Measurements from ENCODE around the gene CHD6. TPM values are rescaled to one million over a fixed set of nuclear protein-coding genes. Genes with fewer than 3 reads are reported as not detected.

Gene CHD6
- total RNA-seq, 1 experiment from 2014 or later, result 51.1 TPM

GRCh38 chr20:41505184-41505583 is 113.0 kb downstream of the CHD6 start:
- no TSS peak for BruUV-seq (replicated peaks)
- H3K4me2 ChIP-seq, result no peak overlapping the region
- no peaks in the 10 kb centered on the region for H3K4me1 ChIP-seq (replicated peaks; ENCODE audit: insufficient read depth)
- H3K79me2 ChIP-seq (ENCODE audit: low read depth), result no peaks in the 10 kb centered on the region
- no peaks in the 10 kb centered on the region for H3K9me2 ChIP-seq (ENCODE audit: insufficient read depth)
- intact Hi-C loops (cut with micrococcal nuclease; ENCODE audit: unreplicated experiment), result no loop called here
- H3K27ac ChIP-seq, result no peak overlapping the region
- POLR2A ChIA-PET (ENCODE audit: unreplicated experiment), result no interaction called here
- no peaks in the 10 kb centered on the region for H3K9me3 ChIP-seq (ENCODE audit: insufficient read depth, low read depth)
- CTCF ChIA-PET, result no interaction called here
- no peak for DNase-seq
- no peaks in the 10 kb centered on the region for H3K36me3 ChIP-seq (ENCODE audit: low read depth)
- H2AFZ ChIP-seq, result no peak overlapping the region
- peaks cover 15% of the 10 kb centered on the region; the same call in 1 of the 2 replicates for H4K20me1 ChIP-seq (ENCODE audit: insufficient read depth)
- H3F3A ChIP-seq (ENCODE audit: insufficient read depth, low read depth), result no peaks in the 10 kb centered on the region
- no peak for TF ChIP-seq EZH2 (IDR thresholded peaks at IDR 0.05; ENCODE audit: low read depth)
- TF ChIP-seq, protein P1, sequence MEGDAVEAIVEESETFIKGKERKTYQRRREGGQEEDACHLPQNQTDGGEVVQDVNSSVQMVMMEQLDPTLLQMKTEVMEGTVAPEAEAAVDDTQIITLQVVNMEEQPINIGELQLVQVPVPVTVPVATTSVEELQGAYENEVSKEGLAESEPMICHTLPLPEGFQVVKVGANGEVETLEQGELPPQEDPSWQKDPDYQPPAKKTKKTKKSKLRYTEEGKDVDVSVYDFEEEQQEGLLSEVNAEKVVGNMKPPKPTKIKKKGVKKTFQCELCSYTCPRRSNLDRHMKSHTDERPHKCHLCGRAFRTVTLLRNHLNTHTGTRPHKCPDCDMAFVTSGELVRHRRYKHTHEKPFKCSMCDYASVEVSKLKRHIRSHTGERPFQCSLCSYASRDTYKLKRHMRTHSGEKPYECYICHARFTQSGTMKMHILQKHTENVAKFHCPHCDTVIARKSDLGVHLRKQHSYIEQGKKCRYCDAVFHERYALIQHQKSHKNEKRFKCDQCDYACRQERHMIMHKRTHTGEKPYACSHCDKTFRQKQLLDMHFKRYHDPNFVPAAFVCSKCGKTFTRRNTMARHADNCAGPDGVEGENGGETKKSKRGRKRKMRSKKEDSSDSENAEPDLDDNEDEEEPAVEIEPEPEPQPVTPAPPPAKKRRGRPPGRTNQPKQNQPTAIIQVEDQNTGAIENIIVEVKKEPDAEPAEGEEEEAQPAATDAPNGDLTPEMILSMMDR (conservative IDR thresholded peaks at IDR 0.05), result no peak
- H3K4me3 ChIP-seq, result no peak overlapping the region
- no peaks in the 10 kb centered on the region for H3K27me3 ChIP-seq (ENCODE audit: insufficient read depth, low read depth)

GRCh38 chr20:41501376-41501775 is 116.8 kb downstream of the CHD6 start:
- intact Hi-C loops (cut with micrococcal nuclease; ENCODE audit: unreplicated experiment), result no loop called here
- Histone ChIP-seq H3K27ac (no peak overlapping the region), H3K36me3 (ENCODE audit: low read depth) (no peaks in the 10 kb centered on the region), H2AFZ (no peak overlapping the region), H3K4me2 (no peak overlapping the region), H4K20me1 (ENCODE audit: insufficient read depth) (peaks cover 11% of the 10 kb centered on the region; the same call in 1 of the 2 replicates), H3K27me3 (ENCODE audit: insufficient read depth, low read depth) (no peaks in the 10 kb centered on the region), H3K9me2 (ENCODE audit: insufficient read depth) (no peaks in the 10 kb centered on the region), H3F3A (ENCODE audit: insufficient read depth, low read depth) (no peaks in the 10 kb centered on the region), H3K79me2 (ENCODE audit: low read depth) (no peaks in the 10 kb centered on the region), H3K9me3 (ENCODE audit: insufficient read depth, low read depth) (no peaks in the 10 kb centered on the region), H3K4me3 (no peak overlapping the region), H3K4me1 (replicated peaks; ENCODE audit: insufficient read depth) (no peaks in the 10 kb centered on the region)
- TF ChIP-seq, protein P1 (conservative IDR thresholded peaks at IDR 0.05), result no peak
- no peak for TF ChIP-seq EZH2 (IDR thresholded peaks at IDR 0.05; ENCODE audit: low read depth)
- ChIA-PET POLR2A (ENCODE audit: unreplicated experiment) (no interaction called here), CTCF (no interaction called here)
- BruUV-seq (replicated peaks), result no TSS peak
- DNase-seq, result no peak

- H3K9me3 ChIP-seq (ENCODE audit: insufficient read depth, low read depth), result no peaks in the 10 kb centered on the region
- no peaks in the 10 kb centered on the region for H3F3A ChIP-seq (ENCODE audit: insufficient read depth, low read depth)
- H3K27me3 ChIP-seq (ENCODE audit: insufficient read depth, low read depth), result no peaks in the 10 kb centered on the region
- no peaks in the 10 kb centered on the region for H3K79me2 ChIP-seq (ENCODE audit: low read depth)
- no peak overlapping the region for H3K4me2 ChIP-seq
- H2AFZ ChIP-seq, result no peak overlapping the region
- no peaks in the 10 kb centered on the region for H3K4me1 ChIP-seq (replicated peaks; ENCODE audit: insufficient read depth)
- 0 out of 2 replicates have a peak, but pooled peaks cover 4% of the 10 kb centered on the region for H3K36me3 ChIP-seq (ENCODE audit: low read depth)
- DNase-seq, result no peak
- no TSS peak for BruUV-seq (replicated peaks)
- CTCF ChIA-PET, result no interaction called here
- H4K20me1 ChIP-seq (ENCODE audit: insufficient read depth), result peaks cover 11% of the 10 kb centered on the region; the same call in 1 of the 2 replicates
- POLR2A ChIA-PET (ENCODE audit: unreplicated experiment), result no interaction called here
- no peak overlapping the region for H3K27ac ChIP-seq
- no peaks in the 10 kb centered on the region for H3K9me2 ChIP-seq (ENCODE audit: insufficient read depth)
- H3K4me3 ChIP-seq, result no peak overlapping the region
- TF ChIP-seq, protein P1 (conservative IDR thresholded peaks at IDR 0.05), result no peak
- TF ChIP-seq EZH2 (IDR thresholded peaks at IDR 0.05; ENCODE audit: low read depth), result no peak
- intact Hi-C loops (cut with micrococcal nuclease; ENCODE audit: unreplicated experiment), result no loop called here
Observed at GRCh38 chr20:41499961-41500725, 118.0 kb downstream of the CHD6 start.

All from PC-9 (cell line).